ENCODE results near the gene RASAL2. TPM values are rescaled to one million over a fixed set of nuclear protein-coding genes. Genes with fewer than 3 reads are reported as not detected.

RASAL2 gene
- total RNA-seq, 4 donors from 2014 or later, result 31.8 to 48.3 (median 37.8) TPM

- Histone ChIP-seq H3K36me3 (no peaks in the 10 kb centered on the region), H3K4me1 (peaks cover 26% of the 10 kb centered on the region), H3K4me3 (no peak overlapping the region), H3K27ac (peak overlapping the region; percentile 62), H3K9me3 (no peaks in the 10 kb centered on the region), H3K27me3 (no peaks in the 10 kb centered on the region)
- TF ChIP-seq CTCF (IDR thresholded peaks at IDR 0.05) (no peak), POLR2AphosphoS5 (IDR thresholded peaks at IDR 0.05) (no peak), POLR2A (IDR thresholded peaks at IDR 0.05) (no peak), EP300 (IDR thresholded peaks at IDR 0.05) (no peak)
- no peak for DNase-seq (ENCODE audit: low spot score in 2 of 2)
Observed at GRCh38 chr1:178300352-178300699, 206.4 kb downstream of the RASAL2 start.

- peak overlapping the region; percentile 62 for H3K27ac ChIP-seq
- H3K4me1 ChIP-seq, result peaks cover 26% of the 10 kb centered on the region
- TF ChIP-seq POLR2AphosphoS5 (IDR thresholded peaks at IDR 0.05) (no peak), CTCF (IDR thresholded peaks at IDR 0.05) (no peak), EP300 (IDR thresholded peaks at IDR 0.05) (no peak), POLR2A (IDR thresholded peaks at IDR 0.05) (no peak)
- H3K9me3 ChIP-seq, result no peaks in the 10 kb centered on the region
- no peak for DNase-seq (ENCODE audit: low spot score in 2 of 2)
- no peaks in the 10 kb centered on the region for H3K36me3 ChIP-seq
- WGBS, result 60% methylated on average over 1 of the region's 1 CpG
- H3K4me3 ChIP-seq, result no peak overlapping the region
- no peaks in the 10 kb centered on the region for H3K27me3 ChIP-seq
Observed at GRCh38 chr1:178301141-178301540, 207.2 kb downstream of the RASAL2 start.

- H3K4me1 ChIP-seq, result peaks cover 23% of the 10 kb centered on the region
- no peak overlapping the region for H3K4me3 ChIP-seq
- H3K9me3 ChIP-seq, result no peaks in the 10 kb centered on the region
- no peak for TF ChIP-seq POLR2A (IDR thresholded peaks at IDR 0.05)
- no peak for TF ChIP-seq CTCF (IDR thresholded peaks at IDR 0.05)
- no peak for TF ChIP-seq POLR2AphosphoS5 (IDR thresholded peaks at IDR 0.05)
- TF ChIP-seq EP300 (IDR thresholded peaks at IDR 0.05), result no peak
- no peak overlapping the region for H3K27ac ChIP-seq
- H3K36me3 ChIP-seq, result no peaks in the 10 kb centered on the region
- DNase-seq (ENCODE audit: low spot score in 2 of 2), result no peak
- WGBS, result 35% methylated on average over 1 of the region's 1 CpG
- H3K27me3 ChIP-seq, result no peaks in the 10 kb centered on the region
Observed at GRCh38 chr1:178307264-178307663, 213.4 kb downstream of the RASAL2 start.

GRCh38 chr1:178308438-178308837 lies 214.5 kb downstream of the RASAL2 start:
- H3K36me3 ChIP-seq, result no peaks in the 10 kb centered on the region
- no peak overlapping the region for H3K4me3 ChIP-seq
- peaks cover 27% of the 10 kb centered on the region for H3K4me1 ChIP-seq
- H3K27me3 ChIP-seq, result no peaks in the 10 kb centered on the region
- TF ChIP-seq CTCF (IDR thresholded peaks at IDR 0.05) (no peak), POLR2A (IDR thresholded peaks at IDR 0.05) (no peak), EP300 (IDR thresholded peaks at IDR 0.05) (no peak), POLR2AphosphoS5 (IDR thresholded peaks at IDR 0.05) (no peak)
- DNase-seq (ENCODE audit: low spot score in 2 of 2), result no peak
- H3K9me3 ChIP-seq, result no peaks in the 10 kb centered on the region
- no peak overlapping the region for H3K27ac ChIP-seq

GRCh38 chr1:178310685-178311105 lies 216.8 kb downstream of the RASAL2 start:
- WGBS, result 0% methylated on average over 1 of the region's 1 CpG
- no peak for DNase-seq (ENCODE audit: low spot score in 2 of 2)
- no peak overlapping the region for H3K4me3 ChIP-seq

More at GRCh38 chr1:178310685-178311105, 216.8 kb downstream of the RASAL2 start:
- H3K36me3 ChIP-seq, result no peaks in the 10 kb centered on the region
- no peaks in the 10 kb centered on the region for H3K9me3 ChIP-seq
- peaks cover 27% of the 10 kb centered on the region for H3K4me1 ChIP-seq
- TF ChIP-seq POLR2AphosphoS5 (IDR thresholded peaks at IDR 0.05) (no peak), EP300 (IDR thresholded peaks at IDR 0.05) (no peak), CTCF (IDR thresholded peaks at IDR 0.05) (peak; percentile 53 to 57), POLR2A (IDR thresholded peaks at IDR 0.05) (no peak)
- H3K27ac ChIP-seq, result no peak overlapping the region
- no peaks in the 10 kb centered on the region for H3K27me3 ChIP-seq

All from suprapubic skin (tissue), 4 donors.